ENCODE results near the gene KLHL26.

DNA sequence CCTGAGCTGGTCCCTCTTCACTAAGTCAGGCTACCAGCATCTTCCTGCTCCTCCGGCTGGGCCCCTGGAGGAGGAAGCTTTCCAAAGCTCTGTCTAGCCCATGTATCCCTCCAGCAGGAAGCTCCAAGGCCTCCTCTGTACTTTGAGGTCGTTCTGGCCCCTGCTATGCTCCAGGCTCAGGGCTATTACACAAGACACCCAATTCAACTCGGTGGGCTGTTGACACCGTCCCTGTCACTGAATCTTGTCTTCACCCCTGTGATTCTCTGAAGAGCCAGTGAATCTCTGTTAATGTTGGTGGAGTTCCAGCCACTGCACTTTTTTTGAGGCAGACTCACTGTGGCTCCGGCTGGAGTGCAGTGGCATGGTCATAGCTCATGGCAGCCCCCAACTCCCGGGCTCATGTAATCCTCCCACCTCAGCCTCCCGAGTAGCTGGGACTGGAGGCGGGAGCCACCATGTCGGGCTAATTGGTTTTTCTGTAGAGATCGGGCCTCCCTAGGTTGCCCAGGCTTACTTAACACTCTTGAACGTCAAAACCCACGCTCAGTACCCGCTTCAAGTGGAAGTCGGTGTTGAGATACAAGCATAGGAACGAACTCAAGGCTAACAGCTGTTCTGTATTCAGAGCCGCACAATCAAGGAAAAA is 48.7 kb upstream of the KLHL26 start:
- TF ChIP-seq, protein P1, sequence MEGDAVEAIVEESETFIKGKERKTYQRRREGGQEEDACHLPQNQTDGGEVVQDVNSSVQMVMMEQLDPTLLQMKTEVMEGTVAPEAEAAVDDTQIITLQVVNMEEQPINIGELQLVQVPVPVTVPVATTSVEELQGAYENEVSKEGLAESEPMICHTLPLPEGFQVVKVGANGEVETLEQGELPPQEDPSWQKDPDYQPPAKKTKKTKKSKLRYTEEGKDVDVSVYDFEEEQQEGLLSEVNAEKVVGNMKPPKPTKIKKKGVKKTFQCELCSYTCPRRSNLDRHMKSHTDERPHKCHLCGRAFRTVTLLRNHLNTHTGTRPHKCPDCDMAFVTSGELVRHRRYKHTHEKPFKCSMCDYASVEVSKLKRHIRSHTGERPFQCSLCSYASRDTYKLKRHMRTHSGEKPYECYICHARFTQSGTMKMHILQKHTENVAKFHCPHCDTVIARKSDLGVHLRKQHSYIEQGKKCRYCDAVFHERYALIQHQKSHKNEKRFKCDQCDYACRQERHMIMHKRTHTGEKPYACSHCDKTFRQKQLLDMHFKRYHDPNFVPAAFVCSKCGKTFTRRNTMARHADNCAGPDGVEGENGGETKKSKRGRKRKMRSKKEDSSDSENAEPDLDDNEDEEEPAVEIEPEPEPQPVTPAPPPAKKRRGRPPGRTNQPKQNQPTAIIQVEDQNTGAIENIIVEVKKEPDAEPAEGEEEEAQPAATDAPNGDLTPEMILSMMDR (conservative IDR thresholded peaks at IDR 0.05 in 1 of 2, IDR thresholded peaks at IDR 0.05 in 1 of 2; ENCODE audit: extremely low read depth in 1 of 2, insufficient read depth in 1 of 2, low read depth in 1 of 2, low read length in 2 of 2), result no peak
- no peak for TF ChIP-seq EZH2 (IDR thresholded peaks at IDR 0.05; ENCODE audit: borderline replicate concordance, low read length)

All from mammary epithelial cell (primary cell).